NCI-H1694 treated with DMSO at 0.1 percent for 48 hours (cell line): ENCODE data around the gene SERGEF.
A peak's percentile ranks its signal among the peaks of the same experiment; 100 is the strongest.

ENCODE experiments used
- DNase-seq: peaks from one replicate; lab custom pipeline; 2025; lab: John Stamatoyannopoulos, UW

Gene SERGEF

DNA sequence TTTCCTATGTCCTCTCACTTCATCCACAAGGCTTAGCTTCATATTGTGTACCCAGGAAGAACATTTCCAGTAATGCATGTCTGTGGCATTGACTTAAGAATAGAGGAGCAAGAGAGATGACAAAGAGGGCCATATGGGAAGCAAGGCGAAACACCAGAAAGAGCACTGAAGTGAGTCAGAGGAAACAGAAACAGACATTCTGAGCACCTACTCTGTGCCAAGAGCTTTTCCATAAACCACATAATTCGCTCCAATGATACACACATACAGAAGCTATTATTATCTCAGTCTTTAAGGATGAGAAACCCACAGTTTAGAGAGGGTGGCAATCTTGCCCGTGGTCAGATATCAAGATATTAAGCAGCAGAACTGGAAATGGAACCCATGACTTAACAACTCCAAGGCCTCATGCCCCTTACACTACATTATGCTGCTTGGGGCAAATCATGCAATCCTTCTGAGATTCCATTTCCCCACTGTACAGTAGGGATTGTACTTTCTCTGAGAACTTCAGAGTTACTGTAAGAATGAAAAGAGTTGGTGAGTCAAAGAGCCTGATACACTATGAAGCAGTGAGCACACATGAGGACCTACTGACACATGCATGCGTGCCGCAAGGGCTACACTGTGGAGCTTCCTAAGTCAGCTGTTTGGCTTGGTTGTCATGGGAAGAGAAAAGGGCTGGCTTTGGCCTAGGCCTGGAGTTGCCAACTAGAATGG is 151.7 kb downstream of the SERGEF start:
- DNase-seq: no peak

DNA sequence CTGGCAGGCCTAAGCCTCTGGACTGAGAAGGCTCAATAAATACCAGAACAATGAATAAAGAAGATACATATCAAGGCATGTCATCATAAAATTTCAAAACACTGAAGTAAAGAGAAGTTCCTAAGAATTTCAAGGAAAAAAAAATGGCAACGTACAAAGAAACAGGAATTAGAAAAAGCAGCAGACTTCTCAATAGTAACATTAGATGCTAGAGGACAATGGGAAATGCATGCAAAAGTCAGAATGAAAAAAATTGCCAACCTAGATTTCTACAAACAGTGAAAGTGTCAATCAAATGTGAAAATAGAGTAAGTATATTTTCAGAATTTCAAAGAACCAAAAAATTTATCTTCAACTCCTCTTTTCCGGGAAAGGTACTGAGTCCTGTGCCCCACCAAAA is 153.3 kb downstream of the SERGEF start:
- no peak for DNase-seq

DNA sequence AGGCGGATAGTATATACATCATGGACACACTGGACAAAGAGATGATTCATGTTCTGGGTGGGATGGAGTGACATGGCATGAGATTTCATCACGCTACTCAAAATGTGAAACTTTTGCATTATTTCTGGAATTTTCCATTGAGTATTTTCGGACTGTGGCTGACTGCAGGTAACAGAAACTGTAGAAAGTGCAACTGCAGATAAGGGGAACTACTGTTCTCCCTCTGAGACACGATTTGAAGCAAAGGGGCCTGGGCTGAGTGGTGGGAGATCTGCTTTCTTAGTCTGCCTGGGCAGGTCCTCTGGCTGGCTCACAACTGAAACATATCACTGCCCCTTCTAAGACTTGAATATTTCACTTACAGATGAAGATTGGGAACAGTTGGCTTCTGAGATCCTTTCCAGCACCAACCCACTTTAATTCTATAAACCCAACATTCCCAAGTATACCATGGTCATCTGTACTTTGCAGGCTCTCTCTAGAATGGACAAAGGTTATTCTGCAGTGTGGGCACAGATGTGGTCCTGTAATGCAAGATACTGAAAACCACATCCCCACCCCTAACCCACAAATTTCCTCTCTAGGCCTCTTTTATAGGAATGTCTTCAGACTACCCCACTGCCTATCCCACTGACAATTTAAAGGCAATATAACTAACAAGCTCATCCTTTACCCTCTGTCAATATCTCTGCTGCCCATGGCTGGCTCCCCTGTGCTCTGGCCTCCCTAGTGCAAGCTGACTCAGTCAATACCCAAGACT is 157.1 kb downstream of the SERGEF start:
- no peak for DNase-seq

DNA sequence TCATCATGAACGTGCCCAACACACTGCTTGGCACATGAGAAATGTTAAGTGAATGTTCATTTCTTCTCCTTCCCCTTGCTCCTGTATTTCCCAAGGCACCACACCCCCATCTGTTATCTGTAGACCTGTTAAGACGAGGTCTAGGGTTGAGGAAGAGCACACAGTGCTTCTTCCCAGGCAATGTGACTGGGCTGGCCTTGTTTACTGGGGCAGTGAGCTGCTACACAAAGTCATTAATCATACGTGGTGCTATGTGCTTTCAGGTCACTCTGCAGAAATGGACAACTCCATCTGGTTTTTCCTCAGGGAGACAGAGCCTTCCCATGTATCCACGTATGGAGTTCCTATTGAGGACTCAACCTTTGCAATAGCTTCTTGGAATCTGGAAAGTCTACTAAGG is 159.6 kb downstream of the SERGEF start:
- DNase-seq: no peak

DNA sequence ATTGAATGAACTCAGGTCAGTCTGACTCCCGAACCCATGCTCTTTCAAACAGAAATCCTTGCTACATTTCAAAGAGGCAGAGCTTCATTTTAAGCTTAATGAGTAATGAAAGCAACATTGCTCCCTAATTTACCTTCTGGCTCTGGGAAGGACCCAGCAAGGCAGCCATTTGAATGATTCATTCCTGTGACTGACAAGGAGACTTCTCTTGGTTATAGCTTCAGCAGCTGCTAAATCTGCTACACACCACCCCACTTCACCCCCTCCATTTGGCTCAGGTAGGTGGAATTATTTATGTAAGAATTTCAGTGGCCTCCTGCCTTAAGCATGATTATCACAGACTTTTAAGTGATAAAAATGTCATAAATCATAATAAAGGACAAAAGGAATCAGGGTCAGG is 160.6 kb downstream of the SERGEF start:
- DNase-seq: no peak

DNA sequence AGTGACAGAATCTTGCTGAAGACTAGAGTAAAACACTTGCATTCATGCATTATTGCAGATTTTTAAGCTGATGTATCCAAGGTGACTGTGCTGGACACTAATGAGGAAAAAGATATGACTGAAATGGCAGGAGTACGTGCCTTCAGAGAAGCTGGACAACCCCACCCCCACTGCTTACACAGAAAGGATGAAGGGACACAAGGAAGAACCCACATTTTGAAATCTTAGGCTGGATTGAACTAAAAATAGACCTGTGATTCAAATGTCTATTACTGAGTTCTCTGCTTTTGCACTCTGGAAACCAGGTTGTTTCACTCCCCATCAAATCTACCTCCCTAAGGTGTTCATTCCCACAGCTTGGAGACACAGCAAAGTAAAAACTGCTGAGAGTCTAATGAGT is 161.2 kb downstream of the SERGEF start:
- no peak for DNase-seq

DNA sequence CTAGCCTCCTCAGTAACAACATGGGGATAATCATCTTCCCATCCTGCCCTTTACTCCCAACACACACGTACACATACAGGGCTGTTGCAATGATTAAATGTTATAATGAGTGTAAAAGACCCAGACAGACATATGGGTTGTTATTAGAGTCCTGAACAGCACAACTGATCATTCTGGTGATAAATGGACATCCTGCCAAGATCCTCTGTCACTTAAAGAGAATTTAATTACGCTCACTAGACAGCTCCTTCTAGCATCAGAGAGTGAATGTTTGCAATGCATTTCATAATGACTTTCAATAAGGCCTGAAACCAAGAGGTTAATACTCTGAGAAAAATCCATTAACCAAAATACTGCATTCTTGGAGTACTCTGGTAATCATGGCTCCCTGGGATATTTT is 162.5 kb downstream of the SERGEF start:
- no peak for DNase-seq

DNA sequence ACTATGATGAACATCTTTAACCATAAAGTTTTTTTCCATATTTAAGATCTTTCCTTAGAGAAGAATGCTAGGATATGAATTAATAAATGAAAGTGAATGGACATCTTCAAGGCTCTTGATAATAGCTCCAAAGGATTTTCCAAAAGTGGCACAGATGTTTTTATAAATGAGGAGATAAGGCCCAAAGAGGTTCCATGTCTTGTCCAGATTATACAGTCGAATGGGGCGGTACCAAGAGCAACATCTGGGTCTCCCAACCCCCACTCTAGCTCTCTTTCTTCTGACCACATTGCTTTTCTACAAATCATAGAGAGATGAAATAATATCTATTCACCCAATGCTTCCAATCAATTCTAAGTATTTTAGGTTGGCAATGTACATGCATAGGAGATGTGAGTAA is 164.1 kb downstream of the SERGEF start:
- no peak for DNase-seq

DNA sequence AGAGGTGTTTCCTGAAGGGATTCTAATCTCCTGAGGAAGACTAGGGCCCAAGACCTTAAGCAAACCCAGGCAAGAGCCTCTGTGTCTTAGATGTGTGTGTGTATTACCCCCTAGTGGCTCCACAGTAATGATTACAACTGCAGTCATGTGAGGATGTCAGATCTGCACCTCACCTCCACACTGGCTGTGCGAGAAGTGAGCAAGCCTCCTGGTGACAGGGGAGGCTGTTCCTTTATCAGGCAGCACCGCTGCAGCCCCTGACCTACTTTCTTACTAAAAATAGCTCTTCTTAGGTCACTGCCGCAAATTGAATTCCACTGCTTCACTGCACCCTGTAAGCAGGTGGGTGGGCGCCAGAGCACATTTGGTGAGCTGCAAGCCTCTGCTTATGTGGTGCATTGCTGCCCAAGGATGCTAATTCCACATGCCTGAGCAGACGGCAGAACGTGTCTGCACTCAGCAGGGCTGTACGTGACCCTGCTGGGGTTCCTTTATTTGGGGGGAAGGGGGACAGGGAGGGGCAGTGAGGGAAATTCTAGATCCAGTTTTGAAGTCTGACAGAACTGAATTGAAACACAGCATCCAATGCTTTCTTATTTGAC is 165.9 kb downstream of the SERGEF start:
- peak; percentile 21 for DNase-seq

DNA sequence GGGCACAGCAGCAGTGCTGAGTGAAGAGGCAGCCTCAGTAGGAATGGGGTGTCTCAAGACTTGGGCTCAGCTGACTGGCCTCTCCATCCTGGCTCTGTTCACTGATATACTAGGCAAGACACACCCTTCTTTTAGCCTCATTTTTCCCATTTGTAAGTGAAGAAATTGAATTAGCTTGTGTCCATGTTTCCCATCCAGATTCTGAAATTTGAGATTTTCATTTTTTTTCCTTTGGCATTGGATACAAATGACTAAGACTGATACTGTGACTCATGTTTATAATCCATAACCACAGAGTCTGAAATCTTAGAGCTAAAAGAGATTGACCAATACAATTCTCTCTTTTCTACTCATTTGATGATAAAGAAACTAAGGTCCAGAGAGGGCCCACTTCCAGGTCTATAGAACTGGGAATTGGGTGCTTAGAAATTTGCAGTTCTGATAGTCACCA is 167.4 kb downstream of the SERGEF start:
- no peak for DNase-seq

DNA sequence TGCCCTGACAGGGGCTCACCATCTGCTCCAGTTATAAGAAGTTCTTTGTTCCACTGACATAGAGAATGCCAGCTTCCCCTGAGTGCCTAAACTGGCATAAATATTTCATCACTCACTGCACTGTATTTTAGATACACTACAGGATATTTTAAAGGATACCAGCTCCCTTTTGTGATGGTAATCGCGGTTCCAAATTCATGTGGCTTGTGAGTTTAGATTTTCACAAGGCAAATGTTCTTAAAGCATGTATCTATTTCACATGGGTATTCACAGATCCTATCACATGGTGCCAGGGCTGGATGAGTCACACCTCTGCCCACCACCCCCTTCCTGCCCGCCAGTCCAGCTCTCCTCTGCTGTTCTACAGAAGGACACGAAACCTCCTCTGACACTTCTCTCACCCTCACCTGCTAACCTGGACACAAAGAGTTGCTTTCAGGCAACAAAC is 172.7 kb downstream of the SERGEF start:
- no peak for DNase-seq

DNA sequence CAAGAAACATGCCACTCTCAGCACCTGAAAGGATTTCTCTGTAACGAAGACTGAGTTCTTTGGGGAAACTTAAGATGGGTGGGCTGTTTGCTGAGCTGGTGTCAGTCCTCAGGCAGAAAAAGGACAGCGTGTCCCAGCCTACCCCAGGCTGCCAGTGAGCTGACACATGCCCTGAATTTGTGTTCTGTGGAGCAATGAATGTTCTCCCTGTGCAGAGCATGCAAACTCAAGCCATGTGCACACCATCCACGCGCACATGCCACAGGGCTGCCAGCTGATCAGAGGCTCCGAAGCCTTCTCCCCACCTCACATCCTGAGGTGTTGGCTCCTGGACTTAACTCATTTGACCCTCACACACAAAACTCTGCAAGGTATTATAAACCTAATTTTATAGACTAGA is 173.4 kb downstream of the SERGEF start:
- no peak for DNase-seq

DNA sequence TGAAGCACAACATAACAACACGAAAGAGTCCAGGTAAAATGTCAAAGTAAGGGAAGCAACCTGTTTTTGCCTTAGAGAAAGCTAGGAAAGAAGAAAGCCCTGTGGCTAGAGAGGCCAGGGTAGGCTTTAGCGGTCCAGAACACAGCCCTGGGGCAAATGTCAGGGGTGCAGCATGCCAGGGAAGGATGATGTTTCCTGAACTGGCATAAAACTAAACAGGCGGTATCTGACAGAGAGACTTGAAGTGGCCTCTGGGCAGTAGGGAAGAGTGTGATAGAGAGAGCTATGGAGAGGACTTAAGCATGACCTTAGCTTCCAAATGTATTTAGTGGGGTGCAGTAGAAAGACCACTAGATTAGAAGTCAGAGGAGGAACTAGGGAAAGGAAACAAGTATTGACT is 174.7 kb downstream of the SERGEF start:
- no peak for DNase-seq

DNA sequence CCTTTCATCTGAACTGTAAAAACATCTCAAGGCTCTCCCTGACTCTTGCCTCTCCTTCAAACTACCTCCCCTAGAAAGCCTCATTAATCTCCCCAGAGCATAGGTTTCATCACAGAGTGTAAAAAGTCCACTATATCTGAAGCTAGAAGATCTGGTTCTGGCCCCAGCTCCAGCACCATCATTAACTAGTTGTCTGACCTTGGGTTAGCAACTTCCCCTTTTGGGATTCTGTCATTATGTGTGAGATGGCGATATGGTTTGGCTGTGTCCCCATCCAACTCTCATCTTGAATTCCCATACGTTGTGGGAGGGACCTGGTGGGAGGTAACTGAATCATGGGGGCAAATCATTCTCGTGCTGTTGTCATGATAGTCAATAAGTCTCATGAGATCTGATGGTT is 181.0 kb downstream of the SERGEF start:
- no peak for DNase-seq

DNA sequence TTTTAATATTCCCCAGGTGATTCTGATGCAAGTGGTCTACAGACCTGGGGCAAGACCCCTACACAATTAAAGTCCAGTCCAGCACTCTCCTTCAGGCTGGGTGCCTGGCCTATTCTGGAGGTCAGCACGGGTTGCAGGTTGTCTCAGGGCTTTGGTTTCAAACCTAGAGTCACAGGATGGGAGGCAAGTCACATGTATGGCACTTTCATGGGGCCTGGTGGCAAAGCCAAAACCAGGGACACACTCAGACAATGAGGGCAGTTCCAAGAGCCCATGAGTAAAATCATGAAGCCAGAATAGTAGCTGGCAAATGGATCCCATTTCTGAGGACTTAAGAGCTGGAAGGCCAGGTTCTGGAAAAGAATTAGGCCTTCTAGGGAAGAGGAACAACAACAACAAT is 181.6 kb downstream of the SERGEF start:
- DNase-seq: no peak

DNA sequence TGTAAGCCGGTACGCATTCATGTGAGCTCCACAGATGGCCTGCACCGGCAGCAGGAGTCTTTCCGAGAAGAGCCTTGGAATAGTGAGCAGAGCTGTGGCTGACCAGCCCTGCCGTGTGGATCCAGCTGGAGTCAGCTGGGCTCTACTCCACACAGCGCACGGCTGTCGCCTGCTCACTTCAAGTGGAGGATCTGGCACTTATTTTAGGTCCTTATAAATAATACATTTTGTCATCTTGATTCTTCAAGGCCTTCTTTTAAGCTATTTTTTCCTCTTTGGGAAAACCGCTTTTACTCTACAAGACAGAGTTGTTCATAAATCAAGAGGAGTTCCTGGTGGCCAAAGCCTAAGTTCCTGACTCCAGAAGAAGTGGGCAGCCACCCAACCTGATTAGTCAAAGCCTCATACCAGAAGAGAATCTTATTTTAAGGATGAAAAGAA is 184.5 kb downstream of the SERGEF start:
- no peak for DNase-seq

DNA sequence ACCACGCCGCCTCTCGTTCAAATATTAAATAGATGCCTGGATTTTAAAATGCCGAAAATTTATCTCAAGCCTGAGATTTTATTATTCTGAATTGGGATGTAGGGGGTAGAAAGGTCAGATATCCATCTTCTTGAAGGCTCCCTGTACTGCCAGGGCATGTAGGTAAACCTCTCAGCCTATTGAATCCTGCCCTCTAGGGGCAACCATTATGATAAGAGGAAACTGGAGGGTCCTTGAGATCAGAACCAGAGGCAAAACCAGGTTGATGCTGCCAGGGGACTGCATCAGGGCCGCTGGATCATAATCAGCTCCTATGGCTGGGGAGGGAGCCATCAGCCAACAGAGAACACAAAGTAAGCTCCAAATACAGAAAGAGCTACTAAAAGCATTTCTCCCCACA is 185.8 kb downstream of the SERGEF start:
- no peak for DNase-seq

DNA sequence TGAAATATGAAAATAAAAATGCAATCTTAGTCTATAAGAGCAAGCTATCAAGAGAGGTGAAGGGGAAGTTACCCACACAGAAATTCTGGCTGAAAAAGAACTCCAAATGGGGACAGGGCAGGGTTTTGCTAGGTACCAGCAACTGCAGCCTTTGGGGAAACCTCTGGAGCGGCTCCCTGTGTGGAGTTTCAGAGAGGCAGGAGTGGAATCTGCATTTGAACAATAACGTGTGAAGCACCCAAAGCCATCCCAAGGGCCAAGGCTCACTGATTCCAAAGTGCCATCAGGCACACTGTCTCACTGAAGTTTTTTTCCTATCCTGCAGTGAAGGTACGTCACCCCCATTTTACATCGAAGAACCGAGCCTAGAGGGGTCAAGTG is 190.5 kb downstream of the SERGEF start:
- no peak for DNase-seq

DNA sequence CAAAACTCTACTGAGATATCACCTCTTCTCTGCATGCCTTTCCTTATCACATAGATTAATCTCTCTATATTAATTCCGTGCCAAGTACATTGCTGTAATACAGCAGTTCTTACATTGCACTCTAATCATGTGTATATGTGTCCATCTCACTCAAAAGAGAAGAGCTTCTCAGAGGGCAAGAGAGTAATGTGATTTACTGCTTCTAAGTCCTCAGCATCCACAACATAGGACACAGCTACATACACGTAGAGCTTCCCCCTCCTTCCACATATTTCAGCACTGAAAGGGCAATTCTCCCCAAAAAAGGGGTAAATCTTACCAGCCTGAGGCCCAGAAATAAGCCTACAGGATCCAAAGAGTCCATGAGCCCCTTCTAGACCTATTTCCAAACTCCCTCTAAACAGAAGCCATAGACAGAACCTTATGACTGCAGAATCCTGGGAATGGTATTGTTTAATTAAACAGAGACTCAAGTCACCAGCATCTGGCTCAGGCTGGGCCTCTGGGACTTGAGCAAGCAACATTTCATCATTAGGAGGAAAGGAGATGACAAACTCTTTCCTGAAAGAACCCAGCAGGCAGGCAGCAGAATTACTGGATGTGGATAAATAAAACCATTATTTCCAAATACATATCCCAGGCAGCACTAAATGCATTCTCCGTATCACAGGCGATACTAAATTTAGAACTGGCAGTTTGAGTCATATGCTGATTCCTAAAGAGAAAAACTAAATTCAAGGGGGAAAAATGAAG is 191.0 kb downstream of the SERGEF start:
- DNase-seq: no peak

DNA sequence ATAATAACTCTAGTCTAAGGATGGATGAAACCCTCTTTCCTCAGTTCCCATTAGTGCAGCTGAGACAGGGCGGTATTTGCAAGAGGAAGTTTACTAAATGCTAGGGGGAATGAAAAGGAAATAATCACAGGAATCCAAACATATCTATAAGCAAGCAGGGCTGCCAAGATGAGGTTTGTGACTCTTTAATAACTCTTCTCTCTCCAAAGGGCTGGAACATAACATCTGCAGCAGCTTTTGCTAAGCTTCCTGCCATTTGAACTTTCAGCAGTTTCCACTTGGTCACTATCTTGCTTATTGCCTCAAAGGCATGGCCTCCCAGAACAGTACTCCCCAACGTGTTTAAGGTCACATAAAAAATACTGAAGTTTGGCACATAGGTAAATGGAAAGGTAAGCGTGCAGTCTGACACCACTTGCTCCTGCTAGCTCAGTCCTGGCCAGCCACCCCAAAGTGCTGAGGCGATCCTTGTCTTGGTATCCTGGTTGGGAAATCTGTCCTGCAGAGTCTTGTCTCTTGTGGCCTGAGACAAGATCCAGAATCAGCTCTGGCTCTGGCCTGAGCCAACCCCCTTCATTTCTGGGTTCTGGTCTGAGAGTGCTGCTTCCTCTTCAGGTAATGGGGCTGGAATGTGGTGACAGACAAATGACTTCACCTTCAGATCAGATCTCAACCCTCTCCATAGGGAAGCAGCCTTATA is 196.5 kb downstream of the SERGEF start:
- DNase-seq: no peak

DNA sequence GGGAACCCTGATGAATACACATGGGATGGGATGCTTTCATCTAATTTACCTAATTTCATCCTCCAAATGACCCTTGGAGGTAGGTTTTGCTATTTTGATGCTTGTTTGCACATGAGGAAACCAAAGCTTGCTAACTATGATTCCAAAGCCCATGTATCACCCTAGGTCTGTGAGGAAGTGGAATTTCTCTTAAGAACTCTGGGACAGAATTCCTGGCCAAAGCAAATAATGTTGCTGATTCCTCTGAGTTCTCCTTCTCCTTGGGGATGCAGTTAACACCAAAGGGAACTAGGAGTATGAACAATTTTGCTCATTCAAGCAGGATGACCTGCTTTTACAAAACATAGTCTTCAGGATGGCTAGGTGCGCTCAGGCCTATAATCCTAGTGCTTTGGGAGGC is 198.3 kb downstream of the SERGEF start:
- DNase-seq: no peak
